Keratinocyte (primary cell): ENCODE results near the gene LST1. TPM values are rescaled to one million over a fixed set of nuclear protein-coding genes. Genes with fewer than 3 reads are reported as not detected.

Experiments used
- DNase-seq: peaks from one replicate; pipeline ENCODE4 v3.0.0-alpha.2; 2011; ENCODE audit warnings: low read depth, missing footprints, low spot score
- FAIRE-seq: peaks from 2 replicates; lab custom pipeline; 2011; peaks lifted over from hg19 to GRCh38; lab: Jason Lieb, UNC
- H2AFZ ChIP-seq: 2 replicates; pipeline ENCODE4 v1.6.0; 2012; ENCODE audit warnings: low read length, control low read depth, inconsistent platforms; ENCODE audit not compliant: control insufficient read depth
- H3K27ac ChIP-seq: 2 replicates; pipeline ENCODE4 v1.5.1; 2011; ENCODE audit warnings: low read length; ENCODE audit not compliant: control insufficient read depth, insufficient read depth
- H3K27me3 ChIP-seq: 3 replicates; pipeline ENCODE4 v1.6.0; 2011; ENCODE audit warnings: low read length; ENCODE audit not compliant: control insufficient read depth, insufficient read depth; ENCODE audit errors: extremely low read depth
- H3K36me3 ChIP-seq, 2 experiments: 2 replicates in 1 of 2; 3 replicates in 1 of 2; pipeline ENCODE4 v1.5.1; 2011; ENCODE audit warnings: low read length in 2 of 2, mild to moderate bottlenecking in 1 of 2; ENCODE audit not compliant: control insufficient read depth in 2 of 2, insufficient read depth in 2 of 2; ENCODE audit errors: extremely low read depth in 1 of 2
- H3K4me1 ChIP-seq: 3 replicates; pipeline ENCODE4 v1.5.1; 2011; ENCODE audit warnings: low read length; ENCODE audit not compliant: control insufficient read depth, insufficient read depth; ENCODE audit errors: extremely low read depth
- H3K4me2 ChIP-seq: 3 replicates; pipeline ENCODE4 v1.6.0; 2011; ENCODE audit warnings: low read depth, low read length; ENCODE audit not compliant: control insufficient read depth, insufficient read depth; ENCODE audit errors: extremely low read depth
- H3K4me3 ChIP-seq, 3 experiments: fragments of 200-600 bp in 1 of 3; sonication (generic) in 1 of 3; 2 replicates in 2 of 3; 3 replicates in 1 of 3; pipeline ENCODE4 v1.5.1; 2011 to 2016; ENCODE audit warnings: low read length in 3 of 3, mild to moderate bottlenecking in 3 of 3, control low read depth in 2 of 3, inconsistent platforms in 1 of 3, low read depth in 1 of 3, mixed read lengths in 1 of 3, mixed run types in 1 of 3, moderate library complexity in 1 of 3; ENCODE audit not compliant: control insufficient read depth in 2 of 3, insufficient read depth in 2 of 3; ENCODE audit errors: extremely low read depth in 1 of 3
- H3K79me2 ChIP-seq: 2 replicates; pipeline ENCODE4 v1.6.0; 2012; ENCODE audit warnings: low read length; ENCODE audit not compliant: control insufficient read depth, insufficient read depth
- H3K9ac ChIP-seq: 3 replicates; pipeline ENCODE4 v1.6.0; 2011; ENCODE audit warnings: low read length; ENCODE audit not compliant: control insufficient read depth, insufficient read depth; ENCODE audit errors: extremely low read depth
- H3K9me1 ChIP-seq: 3 replicates; pipeline ENCODE4 v1.6.0; 2011; ENCODE audit warnings: low read length; ENCODE audit not compliant: control insufficient read depth, insufficient read depth; ENCODE audit errors: extremely low read depth
- H3K9me3 ChIP-seq: 2 replicates; pipeline ENCODE4 v1.5.1; 2012; ENCODE audit warnings: low read depth, low read length; ENCODE audit not compliant: control insufficient read depth
- H4K20me1 ChIP-seq: 3 replicates; pipeline ENCODE4 v1.6.0; 2011; ENCODE audit warnings: low read length; ENCODE audit not compliant: control insufficient read depth, insufficient read depth; ENCODE audit errors: extremely low read depth
- CTCF ChIP-seq, 3 experiments: IDR thresholded peaks in 1 of 3; conservative IDR thresholded peaks in 1 of 3; optimal IDR thresholded peaks in 1 of 3; 2 replicates in 2 of 3; 3 replicates in 1 of 3; pipeline versions ENCODE3 to v1.5.1; 2011; ENCODE audit warnings: low read length in 3 of 3, mild to moderate bottlenecking in 3 of 3, moderate library complexity in 2 of 3, control low read depth in 1 of 3, inconsistent platforms in 1 of 3; ENCODE audit not compliant: insufficient read depth in 2 of 3; ENCODE audit errors: extremely low read depth in 1 of 3
- EZH2 ChIP-seq: IDR thresholded peaks from one replicate; pipeline ENCODE4 v1.6.1; 2012; ENCODE audit warnings: inconsistent platforms, mild to moderate bottlenecking, low read length, moderate library complexity
- dilution Hi-C: fragments of 300-500 bp; cut with MboI; formaldehyde crosslinking; loops from one replicate; pipeline ENCODE4 v1.7.0; 2020; ENCODE audit warnings: low sequenced_read_pairs; ENCODE audit not compliant: extremely low pct_ligation_motif_present
- polyA plus RNA-seq, 5 experiments: library from polyadenylated mRNA; depleted of rRNA in 3 of 5; stranded (reverse) in 3 of 5; stranded (forward) in 1 of 5; unstranded in 1 of 5; fragments of >200 nt; gene quantifications; 1 replicate in 1 of 5; 2 replicates in 3 of 5; 3 replicates in 1 of 5; pipeline versions ENCODE4 v1.2.1 to v1.2.3, GENCODE V29; 2011 to 2012; ENCODE audit warnings: missing spikeins in 2 of 5, low read depth in 1 of 5, low replicate concordance in 1 of 5

Gene LST1
- polyA plus RNA-seq, 1 donor (not counting 4 experiments of a cell fraction or from before 2014, with no cell fraction given), result not detected

- dilution Hi-C loops, result no loop called here
- Histone ChIP-seq H4K20me1 (peaks cover 36% of the 10 kb centered on the region), H3K4me1 (peaks cover 27% of the 10 kb centered on the region), H3K9ac (peak overlapping the region; percentile 96), H3K4me3 (peak overlapping the region; percentile 75 to 97 (median 96)), H3K36me3 (peaks cover 17 to 40% of the 10 kb centered on the region in 2 experiments), H3K9me3 (no peaks in the 10 kb centered on the region), H3K27me3 (no peaks in the 10 kb centered on the region), H3K9me1 (no peaks in the 10 kb centered on the region), H3K79me2 (peaks cover 62% of the 10 kb centered on the region), H3K4me2 (peak overlapping the region; percentile 98), H2AFZ (no peak overlapping the region), H3K27ac (peak overlapping the region; percentile 98)
- TF ChIP-seq CTCF (optimal IDR thresholded peaks at IDR 0.05 in 1 of 3, IDR thresholded peaks at IDR 0.05 in 1 of 3, conservative IDR thresholded peaks at IDR 0.05 in 1 of 3; ENCODE audit: extremely low read depth in 1 of 3, insufficient read depth in 2 of 3, low read length in 3 of 3) (no peak), EZH2 (no peak)
- FAIRE-seq (no peak), DNase-seq (no peak)
Observed at GRCh38 chr6:31540640-31541039, 45.4 kb upstream of the LST1 start.

GRCh38 chr6:31541059-31541657 is 44.9 kb upstream of the LST1 start:
- no peak for DNase-seq
- H4K20me1 ChIP-seq, result peaks cover 36% of the 10 kb centered on the region

More at GRCh38 chr6:31541059-31541657, 44.9 kb upstream of the LST1 start:
- Histone ChIP-seq H2AFZ (no peak overlapping the region), H3K79me2 (peaks cover 57% of the 10 kb centered on the region), H3K9me3 (no peaks in the 10 kb centered on the region), H3K36me3 (peaks cover 14 to 35% of the 10 kb centered on the region in 2 experiments), H3K27me3 (no peaks in the 10 kb centered on the region), H3K9me1 (no peaks in the 10 kb centered on the region), H3K4me1 (peaks cover 28% of the 10 kb centered on the region), H3K4me2 (peak overlapping the region; percentile 98), H3K4me3 (peak overlapping the region; percentile 75 to 97 (median 96)), H3K27ac (peak overlapping the region; percentile 98), H3K9ac (peak overlapping the region; percentile 96)
- dilution Hi-C loops, result no loop called here
- no peak for FAIRE-seq
- no peak for TF ChIP-seq CTCF (optimal IDR thresholded peaks at IDR 0.05 in 1 of 3, IDR thresholded peaks at IDR 0.05 in 1 of 3, conservative IDR thresholded peaks at IDR 0.05 in 1 of 3; ENCODE audit: extremely low read depth in 1 of 3, insufficient read depth in 2 of 3, low read length in 3 of 3)
- no peak for TF ChIP-seq EZH2
